OCI-LY1 (cell line): ENCODE data around the gene PAFAH1B2.
A peak's percentile ranks its signal among the peaks of the same experiment; 100 is the strongest.

ENCODE experiments used
- H2AFZ ChIP-seq: fragments of 200-600 bp; sonication (generic), shearing (Covaris generic); 2 replicates; pipeline ENCODE4 v1.6.0; 2014; ENCODE audit warnings: antibody characterized with exemption, mild to moderate bottlenecking, low read length
- H3F3A ChIP-seq: fragments of 200-600 bp; sonication (generic), shearing (Covaris generic); 2 replicates; pipeline ENCODE4 v1.6.0; 2014; ENCODE audit warnings: mild to moderate bottlenecking, antibody characterized with exemption, low read length, moderate library complexity; ENCODE audit not compliant: insufficient read depth
- H3K27ac ChIP-seq: fragments of 200-600 bp; sonication (generic); 2 replicates; pipeline ENCODE4 v1.5.1; 2014; ENCODE audit warnings: low read length, mixed run types, mild to moderate bottlenecking, low read depth; ENCODE audit not compliant: poor library complexity, severe bottlenecking
- H3K27me3 ChIP-seq: fragments of 200-600 bp; sonication (generic); 2 replicates; pipeline ENCODE4 v1.6.0; 2014; ENCODE audit warnings: antibody characterized with exemption, mild to moderate bottlenecking, low read length, moderate library complexity; ENCODE audit not compliant: insufficient read depth
- H3K36me3 ChIP-seq: fragments of 200-600 bp; sonication (generic); 2 replicates; pipeline ENCODE4 v1.6.1; 2014; ENCODE audit warnings: mild to moderate bottlenecking, antibody characterized with exemption, low read length, moderate library complexity, mixed read lengths; ENCODE audit not compliant: insufficient read depth
- H3K4me1 ChIP-seq: fragments of 200-600 bp; sonication (generic); 2 replicates; pipeline ENCODE4 v1.5.1; 2014; ENCODE audit warnings: mild to moderate bottlenecking, low read length, moderate library complexity; ENCODE audit not compliant: insufficient read depth, severe bottlenecking
- H3K4me2 ChIP-seq: fragments of 200-600 bp; sonication (generic), shearing (Covaris generic); 2 replicates; pipeline ENCODE4 v1.6.1; 2014; ENCODE audit warnings: low read length
- H3K4me3 ChIP-seq: fragments of 200-600 bp; sonication (generic); 2 replicates; pipeline ENCODE4 v1.5.1; 2014; ENCODE audit warnings: low read length, low read depth, mild to moderate bottlenecking, mixed read lengths; ENCODE audit not compliant: poor library complexity, severe bottlenecking
- H3K79me2 ChIP-seq: fragments of 200-600 bp; shearing (Covaris generic); 2 replicates; pipeline ENCODE4 v1.6.1; 2016; ENCODE audit warnings: mixed run types, low read length, mixed read lengths; ENCODE audit not compliant: insufficient read depth
- H3K9ac ChIP-seq: fragments of 200-600 bp; sonication (generic), shearing (Covaris generic); 2 replicates; pipeline ENCODE4 v1.6.1; 2014; ENCODE audit warnings: mild to moderate bottlenecking, low read length, mixed read lengths
- H3K9me2 ChIP-seq: fragments of 200-600 bp; sonication (generic), shearing (Covaris generic); 2 replicates; pipeline ENCODE4 v1.6.1; 2014; ENCODE audit warnings: low read depth, mild to moderate bottlenecking, low read length, mixed read lengths
- H3K9me3 ChIP-seq: fragments of 200-600 bp; shearing (Covaris generic); 2 replicates; pipeline ENCODE4 v1.6.1; 2014; ENCODE audit warnings: low read length, mixed read lengths
- H4K20me1 ChIP-seq: fragments of 200-600 bp; sonication (generic), shearing (Covaris generic); 2 replicates; pipeline ENCODE4 v1.6.0; 2016; ENCODE audit warnings: mild to moderate bottlenecking, low read length; ENCODE audit not compliant: insufficient read depth
- EZH2 ChIP-seq: fragments of 200-600 bp; sonication (generic), shearing (Covaris generic); IDR thresholded peaks from 2 replicates; pipeline ENCODE4 v1.8.0; 2017; ENCODE audit warnings: borderline replicate concordance, mixed run types, mild to moderate bottlenecking, antibody characterized with exemption, low read length, moderate library complexity, mixed read lengths
- TF ChIP-seq, protein P1 (sequence below): fragments of 200-600 bp; sonication (generic), shearing (Covaris generic); IDR thresholded peaks from 2 replicates; pipeline ENCODE4 v1.5.1; 2017; ENCODE audit warnings: mild to moderate bottlenecking, antibody characterized with exemption, low read length, moderate library complexity, mixed read lengths

The PAFAH1B2 gene

GRCh38 chr11:117098269-117099232 lies 45.5 kb upstream of the PAFAH1B2 start, which contains the start of gene SIK3:
Gene SIK3, minus strand, starts transcription at chr11:117098428. Its CDS starts 13 bp downstream, at chr11:117098415.
- H3K4me2 ChIP-seq = peak within 1 kb of the TSS; percentile 99
- H3K36me3 ChIP-seq = no peaks in the 10 kb centered on the region
- peak within 1 kb of the TSS; percentile 88 for H3K27ac ChIP-seq
- peaks cover 35% of the 10 kb centered on the region for H3K4me1 ChIP-seq
- no peaks in the 10 kb centered on the region for H3F3A ChIP-seq
- no peaks in the 10 kb centered on the region for H3K9me3 ChIP-seq
- H3K4me3 ChIP-seq = peak within 1 kb of the TSS; percentile 99
- peaks cover 43% of the 10 kb centered on the region for H3K79me2 ChIP-seq
- no peaks in the 10 kb centered on the region for H3K9me2 ChIP-seq
- no peaks in the 10 kb centered on the region for H4K20me1 ChIP-seq
- H2AFZ ChIP-seq = peak within 1 kb of the TSS; percentile 35; the same call in 1 of the 2 replicates
- H3K9ac ChIP-seq = peak within 1 kb of the TSS; percentile 97
- no peaks in the 10 kb centered on the region for H3K27me3 ChIP-seq
- TF ChIP-seq EZH2 = no peak
- TF ChIP-seq, protein P1, sequence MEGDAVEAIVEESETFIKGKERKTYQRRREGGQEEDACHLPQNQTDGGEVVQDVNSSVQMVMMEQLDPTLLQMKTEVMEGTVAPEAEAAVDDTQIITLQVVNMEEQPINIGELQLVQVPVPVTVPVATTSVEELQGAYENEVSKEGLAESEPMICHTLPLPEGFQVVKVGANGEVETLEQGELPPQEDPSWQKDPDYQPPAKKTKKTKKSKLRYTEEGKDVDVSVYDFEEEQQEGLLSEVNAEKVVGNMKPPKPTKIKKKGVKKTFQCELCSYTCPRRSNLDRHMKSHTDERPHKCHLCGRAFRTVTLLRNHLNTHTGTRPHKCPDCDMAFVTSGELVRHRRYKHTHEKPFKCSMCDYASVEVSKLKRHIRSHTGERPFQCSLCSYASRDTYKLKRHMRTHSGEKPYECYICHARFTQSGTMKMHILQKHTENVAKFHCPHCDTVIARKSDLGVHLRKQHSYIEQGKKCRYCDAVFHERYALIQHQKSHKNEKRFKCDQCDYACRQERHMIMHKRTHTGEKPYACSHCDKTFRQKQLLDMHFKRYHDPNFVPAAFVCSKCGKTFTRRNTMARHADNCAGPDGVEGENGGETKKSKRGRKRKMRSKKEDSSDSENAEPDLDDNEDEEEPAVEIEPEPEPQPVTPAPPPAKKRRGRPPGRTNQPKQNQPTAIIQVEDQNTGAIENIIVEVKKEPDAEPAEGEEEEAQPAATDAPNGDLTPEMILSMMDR = peak; percentile 48; the same call in 1 of the 2 replicates

GRCh38 chr11:117099696-117100095 lies 44.4 kb upstream of the PAFAH1B2 start:
- H3K36me3 ChIP-seq = no peaks in the 10 kb centered on the region
- no peaks in the 10 kb centered on the region for H3F3A ChIP-seq
- no peaks in the 10 kb centered on the region for H3K9me3 ChIP-seq
- H3K4me3 ChIP-seq = no peak overlapping the region
- H3K27me3 ChIP-seq = no peaks in the 10 kb centered on the region
- no peak overlapping the region for H2AFZ ChIP-seq
- no peaks in the 10 kb centered on the region for H4K20me1 ChIP-seq
- H3K4me2 ChIP-seq = no peak overlapping the region
- peaks cover 32% of the 10 kb centered on the region for H3K79me2 ChIP-seq
- no peak overlapping the region for H3K27ac ChIP-seq
- H3K4me1 ChIP-seq = peaks cover 30% of the 10 kb centered on the region
- TF ChIP-seq EZH2 = no peak
- TF ChIP-seq, protein P1 = no peak
- H3K9me2 ChIP-seq = no peaks in the 10 kb centered on the region
- H3K9ac ChIP-seq = no peak overlapping the region

DNA sequence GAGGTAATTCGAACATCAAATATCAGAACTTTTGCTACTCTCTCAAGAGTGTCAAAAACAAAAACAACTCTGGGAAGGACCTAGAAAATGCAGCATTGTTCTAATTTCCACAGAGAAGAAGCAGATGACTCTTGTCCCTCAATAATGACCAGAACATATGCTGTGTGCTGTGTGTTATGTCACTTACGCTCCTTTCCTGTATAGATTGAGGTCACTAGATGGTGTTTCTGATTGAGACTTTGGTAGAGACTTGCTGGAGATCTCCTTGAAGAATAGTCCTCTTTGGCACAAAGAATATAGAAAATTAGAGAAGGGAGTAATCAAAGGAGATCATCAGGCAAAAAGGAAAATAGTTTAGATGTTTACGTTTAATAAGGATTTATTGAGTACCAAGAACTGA lies 43.5 kb upstream of the PAFAH1B2 start:
- H3K79me2 ChIP-seq = peaks cover 23% of the 10 kb centered on the region
- no peaks in the 10 kb centered on the region for H4K20me1 ChIP-seq
- H3K4me3 ChIP-seq = no peak overlapping the region
- no peak overlapping the region for H3K9ac ChIP-seq
- H3K4me1 ChIP-seq = peaks cover 21% of the 10 kb centered on the region
- no peak overlapping the region for H3K27ac ChIP-seq
- no peaks in the 10 kb centered on the region for H3K9me3 ChIP-seq
- no peaks in the 10 kb centered on the region for H3F3A ChIP-seq
- no peak for TF ChIP-seq EZH2
- TF ChIP-seq, protein P1 = no peak
- no peak overlapping the region for H3K4me2 ChIP-seq
- H2AFZ ChIP-seq = no peak overlapping the region
- H3K9me2 ChIP-seq = no peaks in the 10 kb centered on the region
- no peaks in the 10 kb centered on the region for H3K36me3 ChIP-seq
- no peaks in the 10 kb centered on the region for H3K27me3 ChIP-seq
